Activated T-helper 2 cell treated with anti-CD3 and anti-CD28 coated beads, Interferon-gamma antibody, Interleukin-2, Interleukin-4, amounts not matched to agents 10 μg/mL and 5 μg/mL and 100 μg/mL, durations not matched to agents 14 hours and 24 hours and 36 hours (primary cell): ENCODE results near the gene POLR1C. TPM values are rescaled to one million over a fixed set of nuclear protein-coding genes. Genes with fewer than 3 reads are reported as not detected.

Experiments used
- total RNA-seq: library from RNA; stranded (reverse); gene quantifications from 2 replicates; pipeline ENCODE4 v1.2.3, GENCODE V29; 2022

POLR1C gene
- total RNA-seq, 1 donor from 2014 or later, result 60.8 TPM

Other genes starting within 250 kb of the POLR1C start
- gene SLC22A7, start 218.8 kb upstream of the POLR1C start, total RNA-seq, result not detected in 2 replicates
- 0.34 and 0.75 TPM in 2 replicates for gene CRIP3, start 208.3 kb upstream of the POLR1C start, total RNA-seq
- gene ZNF318, start 147.4 kb upstream of the POLR1C start, total RNA-seq, result 11.5 and 13.2 TPM in 2 replicates
- 45.6 and 46.7 TPM in 2 replicates for gene ABCC10, start 89.5 kb upstream of the POLR1C start, total RNA-seq
- 2.1 and 2.5 TPM in 2 replicates for gene DLK2, start 61.5 kb upstream of the POLR1C start, total RNA-seq
- 36.0 and 42.7 TPM in 2 replicates for gene TJAP1, start 39.5 kb upstream of the POLR1C start, total RNA-seq
- gene LRRC73, start 6.7 kb upstream of the POLR1C start, total RNA-seq, result 0.11 and 0.21 TPM in 2 replicates
- 51.7 and 59.0 TPM in 2 replicates for gene YIPF3, start 163 bp upstream of the POLR1C start, total RNA-seq
- gene XPO5, start 58.9 kb downstream of the POLR1C start, total RNA-seq, result 114 and 119 TPM in 2 replicates
- 35.7 and 44.5 TPM in 2 replicates for gene POLH, start 59.1 kb downstream of the POLR1C start, total RNA-seq
- gene GTPBP2, start 112.2 kb downstream of the POLR1C start, total RNA-seq, result 71.7 and 78.4 TPM in 2 replicates
- 35.4 and 38.4 TPM in 2 replicates for gene MAD2L1BP, start 118.8 kb downstream of the POLR1C start, total RNA-seq
- not detected in 2 replicates for gene RSPH9, start 127.9 kb downstream of the POLR1C start, total RNA-seq
- gene MRPS18A, start 170.7 kb downstream of the POLR1C start, total RNA-seq, result 44.8 and 45.1 TPM in 2 replicates